Measurements from ENCODE around the gene ANKRD34B. TPM values are rescaled to one million over a fixed set of nuclear protein-coding genes. Genes with fewer than 3 reads are reported as not detected.

The ANKRD34B gene
- total RNA-seq, 1 donor from 2014 or later = 1.5 TPM

- H3K36me3 ChIP-seq (ENCODE audit: control insufficient read depth, insufficient read depth, low read length) = no peaks in the 10 kb centered on the region
- H3K27me3 ChIP-seq (ENCODE audit: control insufficient read depth, insufficient read depth, low read length) = no peaks in the 10 kb centered on the region
- TF ChIP-seq CTCF (IDR thresholded peaks at IDR 0.05; ENCODE audit: insufficient read depth, low read length, poor library complexity, severe bottlenecking) = no peak
- no peak overlapping the region for H3K4me3 ChIP-seq (ENCODE audit: low read depth, low read length)
- DNase-seq (ENCODE audit: low read depth) = no peak
Measured at GRCh38 chr5:80608731-80609130, 38.7 kb upstream of the ANKRD34B start.

- Histone ChIP-seq H3K4me3 (ENCODE audit: low read depth, low read length) (no peak overlapping the region), H3K27me3 (ENCODE audit: control insufficient read depth, insufficient read depth, low read length) (no peaks in the 10 kb centered on the region), H3K36me3 (ENCODE audit: control insufficient read depth, insufficient read depth, low read length) (no peaks in the 10 kb centered on the region)
- no peak for DNase-seq (ENCODE audit: low read depth)
- no peak for TF ChIP-seq CTCF (IDR thresholded peaks at IDR 0.05; ENCODE audit: insufficient read depth, low read length, poor library complexity, severe bottlenecking)
Measured at GRCh38 chr5:80607832-80608231, 37.8 kb upstream of the ANKRD34B start.

- Histone ChIP-seq H3K36me3 (ENCODE audit: control insufficient read depth, insufficient read depth, low read length) (no peaks in the 10 kb centered on the region), H3K4me3 (ENCODE audit: low read depth, low read length) (no peak overlapping the region), H3K27me3 (ENCODE audit: control insufficient read depth, insufficient read depth, low read length) (no peaks in the 10 kb centered on the region)
- no peak for TF ChIP-seq CTCF (IDR thresholded peaks at IDR 0.05; ENCODE audit: insufficient read depth, low read length, poor library complexity, severe bottlenecking)
- DNase-seq (ENCODE audit: low read depth) = no peak
Measured at GRCh38 chr5:80607343-80607742, 37.3 kb upstream of the ANKRD34B start.

- no peak for DNase-seq (ENCODE audit: low read depth)
- Histone ChIP-seq H3K36me3 (ENCODE audit: control insufficient read depth, insufficient read depth, low read length) (no peaks in the 10 kb centered on the region), H3K4me3 (ENCODE audit: low read depth, low read length) (no peak overlapping the region), H3K27me3 (ENCODE audit: control insufficient read depth, insufficient read depth, low read length) (no peaks in the 10 kb centered on the region)
- no peak for TF ChIP-seq CTCF (IDR thresholded peaks at IDR 0.05; ENCODE audit: insufficient read depth, low read length, poor library complexity, severe bottlenecking)
Measured at GRCh38 chr5:80600943-80601693, 31.0 kb upstream of the ANKRD34B start.

GRCh38 chr5:80597500-80597899 lies 27.4 kb upstream of the ANKRD34B start:
- no peak for DNase-seq (ENCODE audit: low read depth)
- Histone ChIP-seq H3K27me3 (ENCODE audit: control insufficient read depth, insufficient read depth, low read length) (no peaks in the 10 kb centered on the region), H3K36me3 (ENCODE audit: control insufficient read depth, insufficient read depth, low read length) (no peaks in the 10 kb centered on the region), H3K4me3 (ENCODE audit: low read depth, low read length) (no peak overlapping the region)
- no peak for TF ChIP-seq CTCF (IDR thresholded peaks at IDR 0.05; ENCODE audit: insufficient read depth, low read length, poor library complexity, severe bottlenecking)

GRCh38 chr5:80594810-80595209 lies 24.7 kb upstream of the ANKRD34B start:
- H3K4me3 ChIP-seq (ENCODE audit: low read depth, low read length) = no peak overlapping the region
- H3K27me3 ChIP-seq (ENCODE audit: control insufficient read depth, insufficient read depth, low read length) = no peaks in the 10 kb centered on the region
- no peaks in the 10 kb centered on the region for H3K36me3 ChIP-seq (ENCODE audit: control insufficient read depth, insufficient read depth, low read length)
- no peak for DNase-seq (ENCODE audit: low read depth)
- TF ChIP-seq CTCF (IDR thresholded peaks at IDR 0.05; ENCODE audit: insufficient read depth, low read length, poor library complexity, severe bottlenecking) = no peak

Data from kidney epithelial cell (primary cell).